Transverse colon (tissue), 4 donors: Measurements from ENCODE around the gene SKAP2. TPM values are rescaled to one million over a fixed set of nuclear protein-coding genes. Genes with fewer than 3 reads are reported as not detected.

Experiments
- DNase-seq: peaks from one replicate; pipeline ENCODE4 v3.0.0-alpha.2; 2019
- H3K27ac ChIP-seq, 4 donors: fragments of 200-600 bp; sonication (generic); 2 replicates each; pipeline ENCODE4 v1.5.1; 2016 to 2018; ENCODE audit warnings: inconsistent platforms in 4 of 4
- H3K27me3 ChIP-seq: fragments of 200-600 bp; sonication (generic); 2 replicates; pipeline ENCODE4 v1.5.1; 2017; ENCODE audit warnings: inconsistent platforms
- H3K36me3 ChIP-seq, 4 donors: fragments of 200-600 bp; sonication (generic); 2 replicates each; pipeline ENCODE4 v1.5.1; 2017 to 2019; ENCODE audit warnings: inconsistent platforms in 4 of 4
- H3K4me1 ChIP-seq, 4 donors: fragments of 200-600 bp; sonication (generic); 2 replicates each; pipeline ENCODE4 v1.5.1; 2017 to 2020; ENCODE audit warnings: inconsistent platforms in 4 of 4
- H3K4me3 ChIP-seq, 4 donors: fragments of 200-600 bp; sonication (generic); 1 replicate in 1 of 4; 2 replicates in 3 of 4; pipeline versions ENCODE4 v1.5.1 to v1.6.1; 2017 to 2019; ENCODE audit warnings: inconsistent platforms in 4 of 4
- H3K9me3 ChIP-seq, 2 donors: fragments of 200-600 bp; sonication (generic); 2 replicates each; pipeline ENCODE4 v1.5.1; 2017 to 2019; ENCODE audit warnings: inconsistent platforms in 2 of 2
- EP300 ChIP-seq: sonication (generic); formaldehyde crosslinking; IDR thresholded peaks from one replicate; pipeline ENCODE4 v1.6.1; 2017; ENCODE audit warnings: antibody characterized with exemption, low read depth
- POLR2A ChIP-seq: fragments of 450-650 bp; IDR thresholded peaks from one replicate; pipeline ENCODE4 v1.6.1; 2016; ENCODE audit warnings: antibody characterized with exemption, mild to moderate bottlenecking, moderate library complexity
- POLR2AphosphoS5 ChIP-seq, 3 donors: sonication (generic); formaldehyde crosslinking; IDR thresholded peaks; one replicate each; pipeline ENCODE4 v1.6.1; 2016; ENCODE audit warnings: antibody characterized with exemption in 3 of 3
- WGBS, 2 donors: methylation state at CpG; one replicate each; pipeline ENCODE4 v1.1.5; 2018; ENCODE audit warnings: low coverage in 1 of 2; 5-methylcytosine and 5-hydroxymethylcytosine counted together
- in situ Hi-C, 4 donors: fragments of 200-750 bp; cut with MboI; loops; one replicate each; pipeline versions ENCODE4 v1.15.0 to v1.15.1; 2017; ENCODE audit warnings: low sequenced_read_pairs in 3 of 4, low pct_ligation_motif_present in 1 of 4, low pct_unique_long_range_greater_than_20kb in 1 of 4
- intact Hi-C: fragments of 100-400 bp; cut with DNase I; formaldehyde crosslinking; loops from one replicate; pipeline ENCODE4 v1.15.1; 2023; ENCODE audit warnings: low total_unique reads
- total RNA-seq, 4 donors: library from RNA; depleted of rRNA; stranded (reverse); fragments of >200 nt; gene quantifications; one replicate each; pipeline ENCODE4 v1.1.0, GENCODE V29; 2016
- TF ChIP-seq, protein P1 (sequence below), 5 experiments: fragments of 200-600 bp in 3 of 5; fragments of 450-650 bp in 2 of 5; sonication (generic) in 3 of 5; IDR thresholded peaks; 1 replicate in 2 of 5; 2 replicates in 3 of 5; pipeline ENCODE4 v1.5.1; 2016 to 2017; ENCODE audit warnings: antibody characterized with exemption in 5 of 5, inconsistent platforms in 3 of 5, mild to moderate bottlenecking in 2 of 5, moderate library complexity in 1 of 5

SKAP2 gene
- total RNA-seq, 4 donors from 2014 or later: 2.6 to 35.2 (median 23.8) TPM

DNA sequence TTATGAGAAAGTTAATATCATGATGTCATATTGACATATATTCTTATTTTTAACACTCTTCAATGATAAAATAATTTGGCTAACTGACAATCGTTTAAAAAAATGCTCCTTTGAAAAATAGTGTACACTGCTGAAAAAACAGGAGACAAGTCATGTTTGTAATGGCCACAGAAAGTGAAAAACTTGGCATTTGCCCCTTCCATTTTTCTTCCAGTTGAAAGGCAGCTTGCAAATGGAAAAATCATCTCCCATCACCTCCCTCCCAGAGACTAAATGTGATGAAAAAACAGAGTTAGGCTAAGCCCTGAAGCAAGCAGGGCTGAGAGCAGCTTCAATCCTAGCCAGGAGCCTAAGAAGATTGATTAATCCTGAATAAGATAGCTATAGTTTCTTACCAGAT, 160.4 kb downstream of the SKAP2 start:
- DNase-seq: no peak
- TF ChIP-seq EP300: no peak
- TF ChIP-seq, protein P1, sequence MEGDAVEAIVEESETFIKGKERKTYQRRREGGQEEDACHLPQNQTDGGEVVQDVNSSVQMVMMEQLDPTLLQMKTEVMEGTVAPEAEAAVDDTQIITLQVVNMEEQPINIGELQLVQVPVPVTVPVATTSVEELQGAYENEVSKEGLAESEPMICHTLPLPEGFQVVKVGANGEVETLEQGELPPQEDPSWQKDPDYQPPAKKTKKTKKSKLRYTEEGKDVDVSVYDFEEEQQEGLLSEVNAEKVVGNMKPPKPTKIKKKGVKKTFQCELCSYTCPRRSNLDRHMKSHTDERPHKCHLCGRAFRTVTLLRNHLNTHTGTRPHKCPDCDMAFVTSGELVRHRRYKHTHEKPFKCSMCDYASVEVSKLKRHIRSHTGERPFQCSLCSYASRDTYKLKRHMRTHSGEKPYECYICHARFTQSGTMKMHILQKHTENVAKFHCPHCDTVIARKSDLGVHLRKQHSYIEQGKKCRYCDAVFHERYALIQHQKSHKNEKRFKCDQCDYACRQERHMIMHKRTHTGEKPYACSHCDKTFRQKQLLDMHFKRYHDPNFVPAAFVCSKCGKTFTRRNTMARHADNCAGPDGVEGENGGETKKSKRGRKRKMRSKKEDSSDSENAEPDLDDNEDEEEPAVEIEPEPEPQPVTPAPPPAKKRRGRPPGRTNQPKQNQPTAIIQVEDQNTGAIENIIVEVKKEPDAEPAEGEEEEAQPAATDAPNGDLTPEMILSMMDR (IDR thresholded peaks at IDR 0.05): no peak
- H3K27ac ChIP-seq: no peak overlapping the region
- in situ Hi-C loops: loop anchor here in 1 of 4 donors (25.0 kb wide), 1 partner anchor 133 kb away; no protein-coding TSS in a partner anchor
- no peak overlapping the region for H3K4me3 ChIP-seq
- H3K4me1 ChIP-seq: peaks cover 4 to 30% (median 19%) of the 10 kb centered on the region in 4 donors
- H3K27me3 ChIP-seq: no peaks in the 10 kb centered on the region
- no peaks in the 10 kb centered on the region for H3K36me3 ChIP-seq
- no peaks in the 10 kb centered on the region for H3K9me3 ChIP-seq
- WGBS, 2 donors: 78 to 86% methylated on average over 1 of the region's 1 CpG
- intact Hi-C loops: no loop called here

DNA sequence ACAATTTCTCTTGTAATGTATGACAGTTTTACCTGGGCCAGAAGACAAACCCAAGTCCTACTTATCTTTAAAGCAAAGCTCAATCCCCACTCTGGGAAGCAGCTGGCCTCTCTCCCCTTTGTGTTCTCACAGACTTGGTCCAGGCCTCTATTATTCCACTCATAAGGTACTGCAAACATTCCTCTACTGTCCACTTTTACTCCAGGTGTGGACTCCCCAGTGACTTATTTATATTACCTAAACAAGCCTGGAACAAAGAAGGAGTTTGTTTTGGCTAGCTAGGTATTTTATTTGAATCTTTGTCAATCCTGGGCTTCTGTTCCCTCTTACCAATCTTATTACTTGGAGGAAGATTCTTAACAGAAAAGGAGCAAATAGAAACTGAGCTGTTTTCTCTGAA, 163.5 kb downstream of the SKAP2 start:
- peak overlapping the region in 3 of 4 donors; percentile 8 to 38 (median 32) for H3K27ac ChIP-seq
- no peak overlapping the region for H3K4me3 ChIP-seq
- no peaks in the 10 kb centered on the region for H3K36me3 ChIP-seq
- H3K27me3 ChIP-seq: no peaks in the 10 kb centered on the region
- no peaks in the 10 kb centered on the region for H3K9me3 ChIP-seq
- TF ChIP-seq EP300: no peak
- TF ChIP-seq, protein P1 (IDR thresholded peaks at IDR 0.05): no peak
- TF ChIP-seq POLR2AphosphoS5 (IDR thresholded peaks at IDR 0.05): no peak
- TF ChIP-seq POLR2A: no peak
- in situ Hi-C loops: loop anchor here in 1 of 4 donors (25.0 kb wide), 1 partner anchor 136 kb away; no protein-coding TSS in a partner anchor
- H3K4me1 ChIP-seq: peaks cover 4 to 38% (median 20%) of the 10 kb centered on the region in 4 donors
- intact Hi-C loops: no loop called here
- DNase-seq: no peak

DNA sequence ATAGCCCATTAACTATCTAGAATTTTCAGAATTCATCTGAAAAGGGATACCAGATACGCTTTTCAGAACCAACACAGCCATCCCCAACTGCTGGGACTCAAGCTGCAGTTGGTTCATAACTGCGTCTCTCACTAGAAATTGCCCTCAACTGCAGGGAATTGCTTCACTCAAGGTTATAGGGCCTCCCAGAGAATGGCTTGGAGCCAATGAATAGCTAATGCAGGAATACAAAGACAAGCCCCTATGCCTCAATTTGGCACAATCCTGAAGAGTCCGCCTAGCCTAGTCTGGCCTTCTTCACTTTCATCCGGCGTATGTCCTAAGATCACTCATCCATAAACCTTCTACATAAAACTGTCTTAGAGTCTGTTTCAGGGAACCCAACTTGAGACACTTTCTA, 164.0 kb downstream of the SKAP2 start:
- Histone ChIP-seq H3K9me3 (no peaks in the 10 kb centered on the region), H3K4me3 (no peak overlapping the region), H3K27ac (peak overlapping the region; percentile 8 to 38 (median 23)), H3K36me3 (no peaks in the 10 kb centered on the region), H3K27me3 (no peaks in the 10 kb centered on the region), H3K4me1 (peaks cover 4 to 35% (median 16%) of the 10 kb centered on the region in 4 donors)
- in situ Hi-C loops (loop anchor here in 1 of 4 donors (25.0 kb wide), 1 partner anchor 137 kb away; no protein-coding TSS in a partner anchor), intact Hi-C loops (no loop called here)
- TF ChIP-seq EP300 (no peak), POLR2AphosphoS5 (IDR thresholded peaks at IDR 0.05) (no peak), POLR2A (no peak)
- TF ChIP-seq, protein P1 (IDR thresholded peaks at IDR 0.05): no peak
- 60 to 64% methylated on average over 1 to 5 of the region's 5 CpGs for WGBS, 2 donors
- no peak for DNase-seq

DNA sequence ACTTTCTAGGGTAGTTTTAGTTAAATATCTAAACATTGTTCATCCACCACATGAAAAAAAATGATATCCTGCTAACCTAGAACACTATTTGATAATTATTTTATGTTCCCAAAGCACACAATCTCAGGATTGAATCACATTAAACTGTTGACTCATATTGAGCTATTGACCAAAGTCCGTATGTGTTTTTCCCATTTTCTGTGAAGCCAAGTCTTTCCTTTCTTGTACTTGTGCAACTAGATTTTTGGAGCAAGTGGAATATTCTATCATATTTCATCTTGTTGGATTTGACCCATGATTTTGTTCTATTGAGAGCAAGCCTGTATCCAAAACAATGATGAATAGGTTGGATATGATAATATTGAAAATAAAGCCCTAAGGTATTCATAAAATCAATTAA, 164.6 kb downstream of the SKAP2 start:
- Histone ChIP-seq H3K9me3 (no peaks in the 10 kb centered on the region), H3K27ac (peak overlapping the region in 3 of 4 donors; percentile 14 to 38 (median 32)), H3K27me3 (no peaks in the 10 kb centered on the region), H3K4me1 (peaks cover 0 to 33% (median 13%) of the 10 kb centered on the region in 4 donors), H3K36me3 (no peaks in the 10 kb centered on the region), H3K4me3 (no peak overlapping the region)
- DNase-seq: no peak
- in situ Hi-C loops: loop anchor here in 1 of 4 donors (25.0 kb wide), 1 partner anchor 138 kb away; no protein-coding TSS in a partner anchor
- WGBS, 2 donors: 36 to 50% methylated on average over 1 of the region's 1 CpG
- TF ChIP-seq POLR2A (no peak), POLR2AphosphoS5 (IDR thresholded peaks at IDR 0.05) (peak in 1 of 3 donors; percentile 23)
- intact Hi-C loops: no loop called here

DNA sequence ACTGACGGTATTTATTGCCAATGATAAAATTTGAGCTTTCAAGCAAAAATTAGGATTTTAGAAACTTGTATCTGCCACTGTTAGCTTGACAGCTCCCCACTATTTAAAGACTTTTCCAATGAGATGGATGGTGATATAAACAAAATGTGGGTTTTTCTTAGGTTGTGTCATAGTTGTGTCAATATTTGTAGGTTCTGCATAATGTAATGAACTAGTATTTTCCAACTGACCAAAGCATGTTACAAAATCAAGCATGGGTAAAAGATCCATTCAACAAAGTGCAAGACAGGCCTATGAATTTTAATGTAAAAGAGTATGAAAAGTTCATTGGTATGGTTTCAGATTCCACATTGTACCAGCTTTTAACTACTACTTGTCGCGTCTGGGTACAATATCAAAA, 165.6 kb downstream of the SKAP2 start:
- no peak overlapping the region for H3K4me3 ChIP-seq
- in situ Hi-C loops (no loop called here), intact Hi-C loops (no loop called here)
- TF ChIP-seq POLR2AphosphoS5 (IDR thresholded peaks at IDR 0.05): no peak
- no peak for TF ChIP-seq POLR2A
- TF ChIP-seq, protein P1 (IDR thresholded peaks at IDR 0.05): no peak
- no peak for TF ChIP-seq EP300
- H3K36me3 ChIP-seq: no peaks in the 10 kb centered on the region
- no peak for DNase-seq
- H3K4me1 ChIP-seq: peaks cover 0 to 32% (median 11%) of the 10 kb centered on the region in 4 donors
- WGBS, 2 donors: 64 to 88% methylated on average over 3 of the region's 3 CpGs
- no peaks in the 10 kb centered on the region for H3K27me3 ChIP-seq
- no peaks in the 10 kb centered on the region for H3K9me3 ChIP-seq
- peak overlapping the region in 1 of 4 donors; percentile 32 for H3K27ac ChIP-seq
